Measurements from ENCODE around the gene CYP27B1.
"Not testable (repeated sequence)": the region's sequence is repeated elsewhere in the genome, so short reads cannot be mapped to it uniquely, and the experiment has no call there.

Gene CYP27B1

GRCh38 chr12:57783861-57784260 lies 17.0 kb upstream of the CYP27B1 start:
- DNase-seq (ENCODE audit: low read depth in 1 of 2, low spot score in 1 of 2): no peak

- DNase-seq (ENCODE audit: low read depth in 1 of 2, low spot score in 1 of 2): no peak
These were observed 16.6 kb upstream of the CYP27B1 start for GRCh38 chr12:57783466-57783801.

- peak; percentile 94 to 99 for DNase-seq (ENCODE audit: low read depth in 1 of 2, low spot score in 1 of 2)
These were observed 16.0 kb upstream of the CYP27B1 start, which contains the start of gene TSFM for GRCh38 chr12:57782608-57783465. Gene TSFM, plus strand, starts transcription at chr12:57782787. Its CDS starts 15 bp downstream, at chr12:57782802.

- DNase-seq (ENCODE audit: low read depth in 1 of 2, low spot score in 1 of 2): no peak
These were observed 15.3 kb upstream of the CYP27B1 start for GRCh38 chr12:57782243-57782607.

- no peak for DNase-seq (ENCODE audit: low read depth in 1 of 2, low spot score in 1 of 2)
These were observed 14.9 kb upstream of the CYP27B1 start for GRCh38 chr12:57781801-57782200.

- DNase-seq (ENCODE audit: low read depth in 1 of 2, low spot score in 1 of 2): no peak
These were observed 14.4 kb upstream of the CYP27B1 start for GRCh38 chr12:57781244-57781643.

GRCh38 chr12:57780284-57780897 lies 13.5 kb upstream of the CYP27B1 start:
- no peak for DNase-seq (ENCODE audit: low read depth in 1 of 2, low spot score in 1 of 2)

GRCh38 chr12:57779736-57780135 lies 12.9 kb upstream of the CYP27B1 start:
- DNase-seq (ENCODE audit: low read depth in 1 of 2, low spot score in 1 of 2): no peak

- no peak for DNase-seq (ENCODE audit: low read depth in 1 of 2, low spot score in 1 of 2)
These were observed 11.0 kb upstream of the CYP27B1 start for GRCh38 chr12:57777911-57778310.

- no peak for DNase-seq (ENCODE audit: low read depth in 1 of 2, low spot score in 1 of 2)
These were observed 10.5 kb upstream of the CYP27B1 start for GRCh38 chr12:57777367-57777766.

- DNase-seq (ENCODE audit: low read depth in 1 of 2, low spot score in 1 of 2): no peak
These were observed 9.3 kb upstream of the CYP27B1 start for GRCh38 chr12:57776247-57776587.

GRCh38 chr12:57775563-57776246 lies 8.8 kb upstream of the CYP27B1 start:
- DNase-seq (ENCODE audit: low read depth in 1 of 2, low spot score in 1 of 2): no peak

- DNase-seq (ENCODE audit: low read depth in 1 of 2, low spot score in 1 of 2): no peak
These were observed 8.2 kb upstream of the CYP27B1 start for GRCh38 chr12:57775044-57775443.

- DNase-seq (ENCODE audit: low read depth in 1 of 2, low spot score in 1 of 2): not testable (repeated sequence)
These were observed 7.8 kb upstream of the CYP27B1 start for GRCh38 chr12:57774634-57775033.

GRCh38 chr12:57772429-57773322 lies 5.8 kb upstream of the CYP27B1 start, which contains the start of gene EEF1AKMT3:
Gene EEF1AKMT3, plus strand, starts transcription at chr12:57772614. Its CDS starts 111 bp downstream, at chr12:57772725.
- no peak for DNase-seq (ENCODE audit: low read depth in 1 of 2, low spot score in 1 of 2)

- DNase-seq (ENCODE audit: low read depth in 1 of 2, low spot score in 1 of 2): peak; percentile 74 to 85
These were observed 5.1 kb upstream of the CYP27B1 start, which contains the start of gene METTL1 for GRCh38 chr12:57771873-57772428. Gene METTL1, minus strand, starts transcription at chr12:57772105. Its CDS starts 22 bp downstream, at chr12:57772083.

GRCh38 chr12:57771236-57771872 lies 4.5 kb upstream of the CYP27B1 start:
- peak; percentile 53 to 75 for DNase-seq (ENCODE audit: low read depth in 1 of 2, low spot score in 1 of 2)

- no peak for DNase-seq (ENCODE audit: low read depth in 1 of 2, low spot score in 1 of 2)
These were observed 3.9 kb upstream of the CYP27B1 start for GRCh38 chr12:57770734-57771133.

GRCh38 chr12:57769594-57769993 lies 2.7 kb upstream of the CYP27B1 start:
- DNase-seq (ENCODE audit: low read depth in 1 of 2, low spot score in 1 of 2): no peak

- DNase-seq (ENCODE audit: low read depth in 1 of 2, low spot score in 1 of 2): no peak
These were observed 998 bp upstream of the CYP27B1 start for GRCh38 chr12:57767876-57768275.
